Activated T-cell treated with anti-CD3 and anti-CD28 coated beads, Interleukin-2, amount 50 U/mL, for 24 hours (primary cell): ENCODE measurements around the gene PTX4.
"Not testable (repeated sequence)": the region's sequence is repeated elsewhere in the genome, so short reads cannot be mapped to it uniquely, and the experiment has no call there.

Experiments
- DNase-seq: peaks from one replicate; pipeline ENCODE4 v3.0.0-alpha.2; 2020
- H3K27ac Mint-ChIP-seq: 2 replicates; pipeline ENCODE4 v1.8.0; 2020; ENCODE audit warnings: mild to moderate bottlenecking, mixed read lengths
- H3K27me3 Mint-ChIP-seq: 2 replicates; pipeline ENCODE4 v1.8.0; 2020; ENCODE audit warnings: mixed read lengths
- H3K36me3 Mint-ChIP-seq: 2 replicates; pipeline ENCODE4 v1.8.0; 2020; ENCODE audit warnings: low read depth, mixed read lengths
- H3K4me1 Mint-ChIP-seq: 2 replicates; pipeline ENCODE4 v1.8.0; 2020; ENCODE audit warnings: low read depth, mixed read lengths
- H3K4me3 Mint-ChIP-seq: 2 replicates; pipeline ENCODE4 v1.8.0; 2020; ENCODE audit warnings: mild to moderate bottlenecking, moderate library complexity, mixed read lengths
- H3K9me3 Mint-ChIP-seq: 2 replicates; pipeline ENCODE4 v1.8.0; 2020; ENCODE audit warnings: mixed read lengths

The PTX4 gene

GRCh38 chr16:1487395-1488053 lies 1.2 kb downstream of the PTX4 start:
- H3K27me3 Mint-ChIP-seq, result no peaks in the 10 kb centered on the region
- H3K9me3 Mint-ChIP-seq, result no peaks in the 10 kb centered on the region
- no peaks in the 10 kb centered on the region for H3K36me3 Mint-ChIP-seq
- peaks cover 4% of the 10 kb centered on the region for H3K4me1 Mint-ChIP-seq
- H3K4me3 Mint-ChIP-seq, result no peak overlapping the region
- no peak for DNase-seq
- H3K27ac Mint-ChIP-seq, result no peak overlapping the region

- no peaks in the 10 kb centered on the region for H3K27me3 Mint-ChIP-seq
- H3K4me1 Mint-ChIP-seq, result no peaks in the 10 kb centered on the region
- DNase-seq, result no peak
- H3K27ac Mint-ChIP-seq, result no peak overlapping the region
- no peaks in the 10 kb centered on the region for H3K36me3 Mint-ChIP-seq
- H3K4me3 Mint-ChIP-seq, result no peak overlapping the region
- H3K9me3 Mint-ChIP-seq, result no peaks in the 10 kb centered on the region
These were observed 2.0 kb downstream of the PTX4 start for GRCh38 chr16:1486551-1487390.

- Mint-ChIP-seq H3K9me3 (no peaks in the 10 kb centered on the region), H3K27ac (no peak overlapping the region), H3K27me3 (no peaks in the 10 kb centered on the region), H3K36me3 (no peaks in the 10 kb centered on the region), H3K4me3 (no peak overlapping the region), H3K4me1 (no peaks in the 10 kb centered on the region)
- DNase-seq, result no peak
These were observed 2.8 kb downstream of the PTX4 start for GRCh38 chr16:1485847-1486496.

GRCh38 chr16:1481906-1482835 lies 6.6 kb downstream of the PTX4 start:
- no peaks in the 10 kb centered on the region for H3K27me3 Mint-ChIP-seq
- H3K27ac Mint-ChIP-seq, result no peak overlapping the region
- H3K36me3 Mint-ChIP-seq, result no peaks in the 10 kb centered on the region
- no peaks in the 10 kb centered on the region for H3K9me3 Mint-ChIP-seq
- no peak for DNase-seq
- no peak overlapping the region for H3K4me3 Mint-ChIP-seq
- H3K4me1 Mint-ChIP-seq, result no peaks in the 10 kb centered on the region

GRCh38 chr16:1478937-1479336 lies 9.8 kb downstream of the PTX4 start:
- H3K27ac Mint-ChIP-seq, result peak overlapping the region; percentile 44
- not testable (repeated sequence) for H3K9me3 Mint-ChIP-seq, DNase-seq, H3K27me3 Mint-ChIP-seq, H3K36me3 Mint-ChIP-seq, H3K4me3 Mint-ChIP-seq
- H3K4me1 Mint-ChIP-seq, result peaks cover 10% of the 10 kb centered on the region

GRCh38 chr16:1477033-1477432 lies 11.7 kb downstream of the PTX4 start:
- no peak for DNase-seq
- Mint-ChIP-seq H3K27ac (no peak overlapping the region), H3K4me3 (no peak overlapping the region)

GRCh38 chr16:1475552-1476114 lies 13.1 kb downstream of the PTX4 start:
- Mint-ChIP-seq H3K36me3 (peaks cover 2% of the 10 kb centered on the region), H3K4me1 (peaks cover 34% of the 10 kb centered on the region), H3K27me3 (no peaks in the 10 kb centered on the region), H3K27ac (peak overlapping the region; percentile 94), H3K4me3 (peak overlapping the region; percentile 87), H3K9me3 (no peaks in the 10 kb centered on the region)
- no peak for DNase-seq

More at GRCh38 chr16:1477033-1477432, 11.7 kb downstream of the PTX4 start:
- H3K36me3 Mint-ChIP-seq, result peaks cover 2% of the 10 kb centered on the region
- H3K27me3 Mint-ChIP-seq, result no peaks in the 10 kb centered on the region
- H3K4me1 Mint-ChIP-seq, result peaks cover 21% of the 10 kb centered on the region
- no peaks in the 10 kb centered on the region for H3K9me3 Mint-ChIP-seq

GRCh38 chr16:1474796-1475551 lies 13.8 kb downstream of the PTX4 start, which contains the start of gene CLCN7:
Gene CLCN7, minus strand, starts transcription at chr16:1475028. Its CDS starts 54 bp downstream, at chr16:1474974.
- H3K4me1 Mint-ChIP-seq, result peaks cover 37% of the 10 kb centered on the region
- DNase-seq, result peak; percentile 91
- no peaks in the 10 kb centered on the region for H3K27me3 Mint-ChIP-seq
- peaks cover 2% of the 10 kb centered on the region for H3K36me3 Mint-ChIP-seq
- no peaks in the 10 kb centered on the region for H3K9me3 Mint-ChIP-seq
- peak within 1 kb of the TSS; percentile 87 for H3K4me3 Mint-ChIP-seq
- H3K27ac Mint-ChIP-seq, result peak within 1 kb of the TSS; percentile 94

- peaks cover 2% of the 10 kb centered on the region for H3K36me3 Mint-ChIP-seq
- peak overlapping the region; percentile 81 for H3K4me3 Mint-ChIP-seq
- no peaks in the 10 kb centered on the region for H3K9me3 Mint-ChIP-seq
- H3K27me3 Mint-ChIP-seq, result no peaks in the 10 kb centered on the region
- no peak for DNase-seq
- H3K27ac Mint-ChIP-seq, result peak overlapping the region; percentile 78
- peaks cover 42% of the 10 kb centered on the region for H3K4me1 Mint-ChIP-seq
These were observed 14.5 kb downstream of the PTX4 start for GRCh38 chr16:1474082-1474795.

GRCh38 chr16:1472974-1473373 lies 15.8 kb downstream of the PTX4 start:
- peak overlapping the region; percentile 81 for H3K4me3 Mint-ChIP-seq
- peaks cover 2% of the 10 kb centered on the region for H3K36me3 Mint-ChIP-seq
- H3K27me3 Mint-ChIP-seq, result no peaks in the 10 kb centered on the region
- no peak for DNase-seq
- H3K9me3 Mint-ChIP-seq, result no peaks in the 10 kb centered on the region
- H3K4me1 Mint-ChIP-seq, result peaks cover 42% of the 10 kb centered on the region
- H3K27ac Mint-ChIP-seq, result peak overlapping the region; percentile 1

GRCh38 chr16:1471569-1472194 lies 17.1 kb downstream of the PTX4 start:
- H3K27me3 Mint-ChIP-seq, result no peaks in the 10 kb centered on the region
- H3K9me3 Mint-ChIP-seq, result no peaks in the 10 kb centered on the region
- DNase-seq, result no peak
- peaks cover 2% of the 10 kb centered on the region for H3K36me3 Mint-ChIP-seq
- H3K27ac Mint-ChIP-seq, result peak overlapping the region; percentile 4
- H3K4me1 Mint-ChIP-seq, result peaks cover 42% of the 10 kb centered on the region
- H3K4me3 Mint-ChIP-seq, result no peak overlapping the region

- no peaks in the 10 kb centered on the region for H3K9me3 Mint-ChIP-seq
- no peak for DNase-seq
- H3K36me3 Mint-ChIP-seq, result peaks cover 2% of the 10 kb centered on the region
- peak overlapping the region; percentile 75 for H3K27ac Mint-ChIP-seq
- H3K4me3 Mint-ChIP-seq, result no peak overlapping the region
- peaks cover 38% of the 10 kb centered on the region for H3K4me1 Mint-ChIP-seq
- no peaks in the 10 kb centered on the region for H3K27me3 Mint-ChIP-seq
These were observed 18.1 kb downstream of the PTX4 start for GRCh38 chr16:1470481-1471251.
